GM18858 (cell line): ENCODE measurements around the gene MTO1.
A peak's percentile ranks its signal among the peaks of the same experiment; 100 is the strongest.
"Not testable (repeated sequence)": the region's sequence is repeated elsewhere in the genome, so short reads cannot be mapped to it uniquely, and the experiment has no call there.

Experiments used
- ATAC-seq: cut with Tn5 transposase; IDR thresholded peaks from one replicate; pipeline ENCODE4 v1.9.1; 2021; ENCODE audit not compliant: unreplicated experiment

MTO1 gene, protein sequence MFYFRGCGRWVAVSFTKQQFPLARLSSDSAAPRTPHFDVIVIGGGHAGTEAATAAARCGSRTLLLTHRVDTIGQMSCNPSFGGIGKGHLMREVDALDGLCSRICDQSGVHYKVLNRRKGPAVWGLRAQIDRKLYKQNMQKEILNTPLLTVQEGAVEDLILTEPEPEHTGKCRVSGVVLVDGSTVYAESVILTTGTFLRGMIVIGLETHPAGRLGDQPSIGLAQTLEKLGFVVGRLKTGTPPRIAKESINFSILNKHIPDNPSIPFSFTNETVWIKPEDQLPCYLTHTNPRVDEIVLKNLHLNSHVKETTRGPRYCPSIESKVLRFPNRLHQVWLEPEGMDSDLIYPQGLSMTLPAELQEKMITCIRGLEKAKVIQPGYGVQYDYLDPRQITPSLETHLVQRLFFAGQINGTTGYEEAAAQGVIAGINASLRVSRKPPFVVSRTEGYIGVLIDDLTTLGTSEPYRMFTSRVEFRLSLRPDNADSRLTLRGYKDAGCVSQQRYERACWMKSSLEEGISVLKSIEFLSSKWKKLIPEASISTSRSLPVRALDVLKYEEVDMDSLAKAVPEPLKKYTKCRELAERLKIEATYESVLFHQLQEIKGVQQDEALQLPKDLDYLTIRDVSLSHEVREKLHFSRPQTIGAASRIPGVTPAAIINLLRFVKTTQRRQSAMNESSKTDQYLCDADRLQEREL

GRCh38 chr6:73461537-73462350, at the start of gene MTO1:
MTO1 (plus strand) TSS chr6:73461737; CDS start chr6:73461855, 118 bp downstream.
- ATAC-seq: peak; percentile 97

GRCh38 chr6:73413102-73413501, 48.4 kb upstream of the MTO1 start:
- no peak for ATAC-seq

GRCh38 chr6:73418081-73418741, 43.3 kb upstream of the MTO1 start:
- no peak for ATAC-seq

- ATAC-seq: no peak
These were observed 40.0 kb upstream of the MTO1 start for GRCh38 chr6:73421534-73421933.

- ATAC-seq: no peak
These were observed 26.3 kb upstream of the MTO1 start for GRCh38 chr6:73435236-73435635.

GRCh38 chr6:73443555-73443954, 18.0 kb upstream of the MTO1 start:
- ATAC-seq: no peak

DNA sequence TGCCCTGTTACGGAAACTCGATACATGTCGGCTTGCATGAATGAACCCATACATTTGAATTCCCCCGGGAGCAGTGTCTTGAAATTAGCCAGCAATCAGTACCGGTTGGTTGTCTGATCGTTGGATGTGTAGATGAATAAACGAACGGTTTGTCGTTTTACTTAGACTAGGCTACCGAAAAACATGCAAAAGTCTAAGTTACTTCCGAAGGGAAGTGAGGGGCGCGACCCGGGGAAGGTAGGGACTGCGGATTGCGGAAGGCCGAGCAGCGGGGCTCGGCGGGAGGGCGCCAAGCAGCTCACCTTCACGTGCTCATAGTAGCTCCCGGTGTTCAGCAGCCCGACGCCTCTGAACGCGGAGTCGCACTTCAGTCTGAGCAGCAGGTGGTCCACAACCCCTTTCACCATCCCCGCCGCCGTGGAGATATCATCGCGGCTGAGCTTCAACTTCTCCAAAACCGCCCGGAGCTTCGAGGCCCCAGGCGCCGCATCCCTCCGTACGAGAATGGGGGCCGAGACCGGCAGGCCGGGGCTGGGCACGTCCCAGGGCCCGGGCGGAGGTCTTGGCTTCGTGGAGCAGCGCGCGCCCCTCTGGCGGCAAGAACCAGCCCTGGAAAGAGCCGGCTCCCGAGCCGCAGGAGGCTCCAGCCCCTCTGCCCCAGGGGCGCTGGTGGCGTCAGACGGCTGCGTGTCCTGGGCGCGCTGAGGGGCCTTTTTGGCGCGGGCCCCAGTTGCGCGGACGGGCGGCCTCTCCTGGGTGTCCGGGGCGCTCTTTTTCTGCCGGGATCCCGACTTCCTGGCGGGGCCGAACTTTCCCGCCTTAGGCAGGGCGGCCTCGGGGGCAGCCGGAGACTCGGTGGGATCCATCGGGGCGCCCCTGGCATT, 10.1 kb upstream of the MTO1 start:
- peak; percentile 43 for ATAC-seq

DNA sequence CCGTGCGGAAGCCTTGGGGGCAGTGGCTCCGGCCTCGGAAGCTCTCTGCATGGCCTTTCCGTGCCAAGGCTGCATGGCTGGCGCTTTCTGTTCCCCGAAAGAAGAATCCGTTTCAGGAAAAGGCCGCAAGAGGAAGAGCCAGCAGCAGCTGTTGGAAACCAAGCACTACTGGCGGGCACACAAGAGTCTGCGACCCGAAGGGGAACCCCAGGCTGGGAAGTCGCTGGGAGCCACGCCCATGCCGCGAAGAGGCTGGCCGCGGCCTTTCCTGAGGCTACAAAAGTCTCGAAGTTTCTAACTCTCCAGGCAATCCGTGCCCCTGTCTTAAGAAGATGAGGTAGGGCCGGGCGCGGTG, 9.5 kb upstream of the MTO1 start, which contains the start of gene CGAS:
TSS of gene CGAS (minus strand) at position 191 of the 355 bp plus-strand sequence. CDS start at position 75, 116 bp downstream.
- ATAC-seq: peak; percentile 64

GRCh38 chr6:73455865-73456629, 5.5 kb upstream of the MTO1 start:
- ATAC-seq: no peak

DNA sequence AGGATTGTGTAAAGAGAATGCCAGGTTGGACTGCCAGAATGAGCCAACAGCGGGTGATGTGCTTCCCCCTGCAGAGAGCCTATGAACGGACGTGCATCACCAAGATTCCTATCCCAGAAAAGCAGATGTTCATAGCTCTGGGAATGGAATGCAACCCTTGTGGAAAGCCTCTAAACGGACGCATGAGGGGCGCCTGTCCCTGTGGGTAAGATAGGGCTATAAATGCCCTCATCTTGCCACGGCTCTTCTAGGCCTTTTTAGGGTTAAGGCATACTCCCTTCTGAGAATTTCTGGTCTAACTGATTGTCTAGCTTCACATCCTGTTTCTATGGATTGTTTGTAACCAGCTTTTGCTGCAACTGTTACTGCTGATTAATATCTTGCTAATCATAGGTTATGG, 2.1 kb upstream of the MTO1 start:
- ATAC-seq: not testable (repeated sequence)

DNA sequence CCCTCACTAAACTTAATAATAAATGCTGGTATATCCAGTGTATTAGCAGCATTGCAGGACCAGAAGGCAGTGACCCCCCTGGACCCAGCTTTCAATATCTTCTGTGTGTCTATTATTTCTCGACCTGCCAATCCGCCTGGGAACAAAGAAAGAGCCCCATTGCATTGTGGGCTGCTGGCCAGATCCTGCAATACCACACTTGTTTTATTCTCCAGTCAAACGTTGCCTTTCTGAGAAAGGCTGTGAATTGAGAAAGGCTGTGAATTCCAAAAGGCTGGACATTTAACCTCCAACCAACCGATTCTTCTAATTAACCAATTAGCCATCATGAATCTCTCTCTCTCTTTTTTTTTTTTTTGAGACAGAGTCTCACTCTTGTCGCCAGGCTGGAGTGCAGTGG, 1.5 kb upstream of the MTO1 start:
- ATAC-seq: no peak

DNA sequence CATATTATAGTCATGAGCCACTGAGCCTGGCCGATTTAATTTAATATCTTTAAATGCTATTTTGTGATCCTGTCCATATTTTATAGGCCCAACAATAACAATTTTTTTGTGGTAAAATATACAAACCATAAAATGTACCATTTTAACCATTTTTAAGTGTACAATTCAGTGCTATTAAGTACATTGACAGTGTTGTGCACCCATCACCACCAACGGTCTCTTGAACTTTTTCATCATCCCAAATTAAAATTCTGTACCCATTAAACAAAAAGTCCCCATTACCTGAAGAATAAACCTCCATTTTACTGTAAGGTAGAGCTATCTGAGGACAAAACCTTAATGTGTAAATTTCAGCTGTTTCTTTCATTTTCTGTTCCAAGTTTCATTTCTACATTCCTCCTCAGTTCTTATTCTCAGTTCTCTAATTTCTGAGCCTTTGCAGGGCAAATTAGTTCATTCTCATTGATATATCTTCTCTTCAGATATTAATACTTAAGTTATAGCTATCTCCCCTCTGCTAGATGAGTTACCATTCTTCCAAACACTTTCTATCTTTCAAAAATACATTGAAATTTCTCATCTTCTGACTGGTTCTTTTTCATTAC, 10.3 kb downstream of the MTO1 start:
- peak; percentile 98 for ATAC-seq

DNA sequence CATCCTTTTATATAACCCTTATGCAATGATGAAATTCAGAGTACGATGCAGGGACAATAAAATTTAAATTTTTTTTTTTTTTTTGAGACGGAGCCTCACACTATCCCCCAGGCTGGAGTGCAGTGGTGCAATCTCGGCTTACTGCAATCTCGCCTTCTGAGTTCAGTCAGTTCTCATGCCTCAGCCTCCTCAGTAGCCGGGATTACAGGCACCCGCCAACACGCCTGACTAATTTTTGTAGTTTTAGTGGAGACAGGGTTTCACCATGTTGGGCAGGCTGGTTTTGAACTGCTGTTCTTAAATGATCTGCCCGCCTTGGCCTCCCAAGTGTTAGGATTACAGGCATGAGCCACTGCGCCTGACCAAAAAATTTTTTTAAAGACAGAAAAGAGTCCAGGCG, 15.2 kb downstream of the MTO1 start:
- ATAC-seq: no peak

DNA sequence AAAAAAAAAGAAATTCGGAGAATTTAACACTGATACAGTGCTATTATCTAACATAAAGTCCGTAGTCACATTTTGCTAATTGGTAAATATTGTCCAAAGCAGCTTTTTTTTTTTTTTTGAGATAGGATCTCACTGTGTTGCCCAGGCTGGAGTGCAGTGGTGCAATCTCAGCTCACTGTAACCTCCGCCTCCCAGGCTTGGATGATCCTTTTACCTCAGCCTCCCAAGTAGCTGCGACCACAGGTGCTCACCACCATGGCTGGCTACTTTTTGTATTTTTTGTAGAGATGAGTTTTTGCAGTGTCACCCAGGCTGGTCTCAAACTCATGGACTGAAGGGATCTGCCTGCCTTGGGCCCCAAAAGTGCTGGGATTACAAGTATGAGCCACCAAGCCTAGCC, 15.9 kb downstream of the MTO1 start:
- ATAC-seq: no peak

DNA sequence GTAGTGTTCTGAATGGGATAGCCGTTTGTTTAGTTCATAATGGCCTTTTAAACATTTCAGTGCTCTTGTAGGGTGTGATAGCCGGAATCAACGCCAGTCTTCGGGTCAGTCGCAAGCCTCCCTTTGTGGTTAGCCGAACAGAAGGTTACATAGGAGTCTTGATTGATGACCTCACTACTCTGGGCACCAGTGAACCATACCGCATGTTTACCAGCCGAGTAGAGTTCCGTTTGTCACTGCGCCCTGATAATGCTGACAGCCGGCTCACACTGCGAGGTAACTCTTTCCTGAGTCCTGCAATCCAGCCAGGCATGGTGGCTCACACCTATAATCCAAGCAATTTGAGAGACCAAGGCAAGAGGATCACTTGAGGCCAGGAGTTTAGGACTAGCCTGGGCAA, 20.4 kb downstream of the MTO1 start:
- ATAC-seq: no peak

- ATAC-seq: no peak
These were observed 22.9 kb downstream of the MTO1 start for GRCh38 chr6:73484438-73484837.

DNA sequence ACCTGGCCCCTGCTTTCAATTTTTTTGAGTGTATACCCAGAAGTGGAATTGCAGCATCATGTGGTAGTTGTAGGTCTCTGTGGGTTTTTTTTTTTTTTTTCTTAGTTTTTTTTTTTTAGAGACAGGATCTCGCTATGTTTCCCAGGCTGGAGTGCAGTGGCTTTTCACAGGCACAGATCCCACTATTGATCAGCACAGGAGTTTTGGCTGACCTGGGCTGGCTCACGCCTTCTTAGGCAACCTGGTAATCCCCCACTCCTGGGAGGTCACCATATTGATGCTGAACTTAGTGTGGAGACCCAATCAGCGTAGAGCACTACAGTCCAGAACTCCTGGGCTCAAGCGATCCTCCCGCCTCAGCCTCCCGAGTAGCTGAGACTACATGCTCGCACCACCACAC, 25.9 kb downstream of the MTO1 start:
- ATAC-seq: no peak

- no peak for ATAC-seq
These were observed 29.8 kb downstream of the MTO1 start for GRCh38 chr6:73491377-73491776.

- ATAC-seq: no peak
These were observed 36.4 kb downstream of the MTO1 start for GRCh38 chr6:73497915-73498314.
